Stomach (tissue), 9 donors: ENCODE data around the gene ZNF670. TPM values are rescaled to one million over a fixed set of nuclear protein-coding genes. Genes with fewer than 3 reads are reported as not detected.

Experiments used
- DNase-seq, 2 donors: peaks; one replicate each; pipeline versions ENCODE4 v3.0.0 to v3.0.0-alpha.2; 2013 to 2019
- H3K27ac ChIP-seq, 5 donors: fragments of 200-600 bp in 4 of 5; sonication (generic) in 4 of 5; one replicate each; pipeline ENCODE4 v1.5.1; 2013 to 2019; ENCODE audit warnings: mild to moderate bottlenecking in 1 of 5, moderate library complexity in 1 of 5
- H3K27me3 ChIP-seq, 3 donors: fragments of 200-600 bp; sonication (generic); one replicate each; pipeline ENCODE4 v1.5.1; 2017 to 2019; ENCODE audit warnings: mixed run types in 1 of 3
- H3K36me3 ChIP-seq, 4 donors: fragments of 200-600 bp; sonication (generic); 1 replicate in 3 of 4; 2 replicates in 1 of 4; pipeline ENCODE4 v1.5.1; 2016 to 2019
- H3K4me1 ChIP-seq, 4 donors: fragments of 200-600 bp; sonication (generic); one replicate each; pipeline ENCODE4 v1.5.1; 2016 to 2019
- H3K4me3 ChIP-seq, 4 donors: fragments of 200-600 bp; sonication (generic) in 3 of 4; one replicate each; pipeline ENCODE4 v1.5.1; 2016 to 2019; ENCODE audit warnings: mild to moderate bottlenecking in 1 of 4
- H3K9me3 ChIP-seq, 4 donors: fragments of 200-600 bp; sonication (generic); one replicate each; pipeline ENCODE4 v1.5.1; 2016 to 2019
- EP300 ChIP-seq: sonication (generic); formaldehyde crosslinking; IDR thresholded peaks from one replicate; pipeline ENCODE4 v1.6.1; 2017; ENCODE audit warnings: antibody characterized with exemption
- POLR2A ChIP-seq, 4 donors: fragments of 450-650 bp; IDR thresholded peaks; one replicate each; pipeline ENCODE4 v1.6.1; 2016; ENCODE audit warnings: antibody characterized with exemption in 4 of 4, control low read depth in 2 of 4, mild to moderate bottlenecking in 1 of 4, moderate library complexity in 1 of 4
- POLR2AphosphoS5 ChIP-seq, 3 donors: sonication (generic); formaldehyde crosslinking; IDR thresholded peaks; one replicate each; pipeline ENCODE4 v1.6.1; 2016; ENCODE audit warnings: antibody characterized with exemption in 3 of 3
- WGBS, 5 donors: extraction: QIAGEN DNeasy Blood & Tissue Kit in 3 of 5; methylation state at CpG; one replicate each; pipeline versions ENCODE4 v1.1.5 to v1.1.7; 2013 to 2018; 5-methylcytosine and 5-hydroxymethylcytosine counted together
- intact Hi-C: fragments of 100-400 bp; cut with DNase I; formaldehyde crosslinking; loops from one replicate; pipeline ENCODE4 v1.15.1; 2023; ENCODE audit warnings: low total_unique reads
- polyA plus RNA-seq, 3 donors: library from polyadenylated mRNA; stranded (reverse); fragments of 200-250 nt; gene quantifications; one replicate each; pipeline ENCODE4 v1.2.3, GENCODE V29; 2013
- total RNA-seq, 5 donors: library from RNA; depleted of rRNA; stranded (reverse); fragments of >200 nt; gene quantifications; one replicate each; pipeline versions ENCODE4 v1.1.0 to v1.2.3, GENCODE V29; 2014 to 2016
- TF ChIP-seq, protein P1 (sequence below), 7 experiments: fragments of 450-650 bp in 4 of 7; fragments of 200-600 bp in 3 of 7; sonication (generic) in 3 of 7; IDR thresholded peaks; one replicate each; pipeline ENCODE4 v1.5.1; 2016 to 2019; ENCODE audit warnings: antibody characterized with exemption in 7 of 7, control low read depth in 2 of 7, mild to moderate bottlenecking in 1 of 7
- donor health status: healthy with polysubstance abuse.
- donor health status: Bipolar disorder and iron deficiency.
- donor health status: healthy.

ZNF670 gene
- total and polyA plus RNA-seq, 8 donors, result 1.6 to 10.6 (median 4.0) TPM; not detected in 2

DNA sequence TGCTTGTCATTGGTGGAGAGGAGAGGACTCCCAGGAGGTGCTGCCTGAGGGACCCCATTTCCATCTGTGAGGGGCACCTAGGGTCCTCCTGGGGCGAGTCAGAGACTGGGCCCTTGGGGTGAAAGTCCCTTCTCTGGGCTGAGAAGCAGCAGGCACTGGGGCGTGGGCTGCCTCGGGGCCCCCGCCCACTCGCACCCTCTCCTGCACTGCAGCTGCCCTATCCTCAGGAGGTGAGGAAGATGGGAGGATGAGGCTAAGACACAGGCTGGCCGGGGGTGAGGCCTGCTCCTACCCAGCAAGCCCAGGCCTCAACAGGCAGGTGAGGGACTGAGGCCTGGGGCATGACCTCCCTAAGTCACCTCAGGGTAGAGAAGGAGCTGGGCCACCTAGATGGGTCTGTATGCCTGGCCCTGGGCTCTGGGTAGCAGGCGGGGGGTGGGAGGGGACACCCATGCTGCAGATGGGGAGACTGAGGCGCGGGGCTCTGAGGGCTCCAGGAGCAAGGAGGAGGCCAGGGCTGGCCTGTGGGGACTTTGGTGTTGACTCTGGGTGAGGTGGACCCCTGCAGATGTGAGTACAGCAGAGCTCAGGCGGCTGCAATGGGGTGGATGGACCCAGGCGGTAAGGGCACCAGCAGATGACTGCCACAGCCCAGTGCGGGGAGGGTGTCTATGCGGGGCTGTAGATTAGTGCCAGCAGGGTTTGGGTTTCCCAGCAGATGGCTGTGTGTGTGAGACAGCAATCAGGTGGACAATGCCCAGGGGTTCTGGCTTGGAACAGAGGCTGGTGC, 35.9 kb upstream of the ZNF670 start:
- H3K9me3 ChIP-seq, result no peaks in the 10 kb centered on the region
- peaks cover 0 to 19% (median 4%) of the 10 kb centered on the region in 3 donors for H3K27me3 ChIP-seq
- H3K36me3 ChIP-seq, result no peaks in the 10 kb centered on the region
- DNase-seq, result no peak
- peaks cover 12 to 27% (median 25%) of the 10 kb centered on the region in 4 donors for H3K4me1 ChIP-seq
- no peak overlapping the region for H3K4me3 ChIP-seq
- TF ChIP-seq POLR2AphosphoS5 (IDR thresholded peaks at IDR 0.05) (no peak), POLR2A (IDR thresholded peaks at IDR 0.05) (no peak), EP300 (no peak)
- TF ChIP-seq, protein P1, sequence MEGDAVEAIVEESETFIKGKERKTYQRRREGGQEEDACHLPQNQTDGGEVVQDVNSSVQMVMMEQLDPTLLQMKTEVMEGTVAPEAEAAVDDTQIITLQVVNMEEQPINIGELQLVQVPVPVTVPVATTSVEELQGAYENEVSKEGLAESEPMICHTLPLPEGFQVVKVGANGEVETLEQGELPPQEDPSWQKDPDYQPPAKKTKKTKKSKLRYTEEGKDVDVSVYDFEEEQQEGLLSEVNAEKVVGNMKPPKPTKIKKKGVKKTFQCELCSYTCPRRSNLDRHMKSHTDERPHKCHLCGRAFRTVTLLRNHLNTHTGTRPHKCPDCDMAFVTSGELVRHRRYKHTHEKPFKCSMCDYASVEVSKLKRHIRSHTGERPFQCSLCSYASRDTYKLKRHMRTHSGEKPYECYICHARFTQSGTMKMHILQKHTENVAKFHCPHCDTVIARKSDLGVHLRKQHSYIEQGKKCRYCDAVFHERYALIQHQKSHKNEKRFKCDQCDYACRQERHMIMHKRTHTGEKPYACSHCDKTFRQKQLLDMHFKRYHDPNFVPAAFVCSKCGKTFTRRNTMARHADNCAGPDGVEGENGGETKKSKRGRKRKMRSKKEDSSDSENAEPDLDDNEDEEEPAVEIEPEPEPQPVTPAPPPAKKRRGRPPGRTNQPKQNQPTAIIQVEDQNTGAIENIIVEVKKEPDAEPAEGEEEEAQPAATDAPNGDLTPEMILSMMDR (IDR thresholded peaks at IDR 0.05), result no peak
- intact Hi-C loops, result loop anchor here (10.0 kb wide), 1 partner anchor 100 kb away; no protein-coding TSS in a partner anchor
- H3K27ac ChIP-seq, result no peak overlapping the region
- WGBS, 5 donors, result 82 to 99% (median 91%) methylated on average over 8 to 13 of the region's 13 CpGs

DNA sequence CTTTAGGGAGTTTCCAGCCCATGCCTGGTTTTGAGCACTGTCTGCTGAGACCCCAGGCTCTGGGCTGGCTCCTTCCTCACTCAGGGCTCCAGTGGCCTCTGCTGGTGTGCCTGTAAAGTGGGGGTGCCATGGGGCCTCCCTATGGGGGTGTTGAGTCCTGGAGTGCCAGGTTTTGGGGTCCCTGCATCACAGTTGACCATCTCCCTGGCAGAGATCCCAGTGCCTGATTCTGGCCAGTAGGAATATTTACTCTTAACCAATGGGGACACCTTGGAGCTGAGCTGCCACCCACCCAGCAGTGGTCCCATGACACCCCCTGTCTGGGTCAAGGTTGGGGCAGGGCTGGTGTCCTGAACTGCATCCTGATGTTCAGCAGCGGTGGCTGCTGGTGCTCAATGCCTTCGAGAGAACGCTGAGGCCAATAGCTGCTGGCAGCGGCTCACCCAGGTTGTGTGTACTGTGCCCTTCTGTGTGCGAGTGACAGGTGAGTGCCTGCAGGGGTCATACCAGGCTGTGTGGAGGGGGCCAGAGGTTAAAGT, 35.2 kb upstream of the ZNF670 start:
- no peak overlapping the region for H3K27ac ChIP-seq
- no peak for DNase-seq
- no peak overlapping the region for H3K4me3 ChIP-seq
- TF ChIP-seq, protein P1 (IDR thresholded peaks at IDR 0.05), result no peak
- TF ChIP-seq EP300 (no peak), POLR2A (IDR thresholded peaks at IDR 0.05) (no peak), POLR2AphosphoS5 (IDR thresholded peaks at IDR 0.05) (no peak)
- peaks cover 12 to 27% (median 25%) of the 10 kb centered on the region in 4 donors for H3K4me1 ChIP-seq
- no peaks in the 10 kb centered on the region for H3K9me3 ChIP-seq
- H3K36me3 ChIP-seq, result no peaks in the 10 kb centered on the region
- intact Hi-C loops, result loop anchor here (10.0 kb wide), 1 partner anchor 101 kb away; no protein-coding TSS in a partner anchor
- H3K27me3 ChIP-seq, result peaks cover 0 to 19% (median 4%) of the 10 kb centered on the region in 3 donors
- 86 to 96% (median 89%) methylated on average over 5 of the region's 5 CpGs for WGBS, 5 donors

DNA sequence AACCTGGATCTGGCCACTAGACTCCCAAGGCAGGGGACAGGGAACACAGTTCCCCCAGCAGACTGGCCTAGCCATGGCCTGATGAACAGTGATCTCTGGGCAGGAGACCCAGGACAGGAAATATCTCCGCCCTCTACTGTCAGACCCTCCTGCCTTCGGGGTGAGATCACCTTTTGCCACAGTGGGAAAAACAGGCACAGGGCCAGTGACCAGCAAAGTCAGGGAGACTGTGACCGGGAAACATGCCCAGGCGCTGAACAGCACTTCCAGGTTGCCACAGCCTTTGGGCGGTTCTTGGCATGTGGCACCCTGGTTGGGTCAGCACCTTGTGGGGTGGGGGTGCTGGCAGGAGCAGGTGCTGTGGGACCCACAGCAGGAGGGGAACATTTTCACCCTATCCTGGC, 34.5 kb upstream of the ZNF670 start:
- Histone ChIP-seq H3K9me3 (no peaks in the 10 kb centered on the region), H3K27me3 (peaks cover 0 to 19% (median 4%) of the 10 kb centered on the region in 3 donors), H3K4me1 (peaks cover 12 to 27% (median 25%) of the 10 kb centered on the region in 4 donors), H3K27ac (peak overlapping the region in 3 of 5 donors; percentile 81 to 90 (median 84)), H3K36me3 (no peaks in the 10 kb centered on the region), H3K4me3 (no peak overlapping the region)
- 28 to 56% (median 44%) methylated on average over 4 to 5 of the region's 5 CpGs for WGBS, 5 donors
- TF ChIP-seq EP300, result no peak
- TF ChIP-seq, protein P1 (IDR thresholded peaks at IDR 0.05), result no peak
- TF ChIP-seq POLR2AphosphoS5 (IDR thresholded peaks at IDR 0.05), result no peak
- TF ChIP-seq POLR2A (IDR thresholded peaks at IDR 0.05), result no peak
- DNase-seq, result peak; percentile 16 to 65
- intact Hi-C loops, result loop anchor here (10.0 kb wide), 1 partner anchor 102 kb away; no protein-coding TSS in a partner anchor

DNA sequence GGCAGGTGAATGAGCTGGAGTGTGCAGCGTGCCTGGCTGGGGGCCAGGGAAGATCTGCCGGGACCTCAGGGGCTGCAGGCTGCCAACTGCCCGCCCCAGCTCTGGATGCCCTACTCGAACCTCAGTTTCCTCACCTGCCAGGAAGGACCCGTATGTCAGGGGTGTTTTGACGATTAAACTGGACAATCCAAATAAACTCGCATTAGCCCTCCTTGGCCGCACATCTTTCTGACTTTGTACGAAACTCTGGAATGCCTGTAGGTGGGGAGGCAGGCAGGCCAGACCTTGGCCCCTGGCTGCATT, 33.8 kb upstream of the ZNF670 start:
- Histone ChIP-seq H3K4me1 (peaks cover 12 to 27% (median 25%) of the 10 kb centered on the region in 4 donors), H3K9me3 (no peaks in the 10 kb centered on the region), H3K27me3 (peaks cover 0 to 19% (median 4%) of the 10 kb centered on the region in 3 donors), H3K27ac (peak overlapping the region; percentile 81 to 90 (median 84)), H3K36me3 (no peaks in the 10 kb centered on the region), H3K4me3 (peak overlapping the region; percentile 66 to 86 (median 73))
- TF ChIP-seq, protein P1 (IDR thresholded peaks at IDR 0.05), result no peak
- intact Hi-C loops, result loop anchor here (10.0 kb wide), 1 partner anchor 102 kb away; no protein-coding TSS in a partner anchor
- 25 to 50% (median 37%) methylated on average over 6 to 9 of the region's 9 CpGs for WGBS, 5 donors
- no peak for DNase-seq
